Activated T-cell treated with anti-CD3 and anti-CD28 coated beads, Interleukin-2, amount 50 U/mL, for 4 hours (primary cell): ENCODE results near the gene UROC1. TPM values are rescaled to one million over a fixed set of nuclear protein-coding genes. Genes with fewer than 3 reads are reported as not detected.

Source experiments
- ATAC-seq, 2 donors: fragments of 200-7000 bp; cut with Tn5 transposase; one replicate each; pipeline ENCODE4 v1.10.0; 2021
- DNase-seq: peaks from one replicate; pipeline ENCODE4 v3.0.0-alpha.2; 2020
- H3K27me3 Mint-ChIP-seq: one replicate; pipeline ENCODE4 v1.8.0; 2021; ENCODE audit warnings: low read depth, mixed read lengths
- H3K36me3 Mint-ChIP-seq: one replicate; pipeline ENCODE4 v1.8.0; 2022; ENCODE audit warnings: mixed read lengths; ENCODE audit not compliant: insufficient read depth
- H3K4me1 Mint-ChIP-seq: one replicate; pipeline ENCODE4 v1.8.0; 2021; ENCODE audit warnings: low read depth, mixed read lengths
- H3K4me3 Mint-ChIP-seq: one replicate; pipeline ENCODE4 v1.8.0; 2021; ENCODE audit warnings: mild to moderate bottlenecking, moderate library complexity, mixed read lengths
- H3K9me3 Mint-ChIP-seq: one replicate; pipeline ENCODE4 v1.8.0; 2021; ENCODE audit warnings: mixed read lengths
- total RNA-seq, 3 donors: library from RNA; stranded (reverse); gene quantifications; one replicate each; pipeline ENCODE4 v1.2.1, GENCODE V29; 2021

The UROC1 gene
- total RNA-seq, 3 donors from 2014 or later, result not detected

- DNase-seq (no peak), ATAC-seq (no peak)
- H3K9me3 Mint-ChIP-seq, result no peaks in the 10 kb centered on the region
- peaks cover 33% of the 10 kb centered on the region for H3K36me3 Mint-ChIP-seq
- H3K27me3 Mint-ChIP-seq, result no peaks in the 10 kb centered on the region
- no peaks in the 10 kb centered on the region for H3K4me1 Mint-ChIP-seq
- no peak overlapping the region for H3K4me3 Mint-ChIP-seq
Observed at GRCh38 chr3:126441256-126441880, 76.2 kb downstream of the UROC1 start.

GRCh38 chr3:126440709-126440995 lies 76.9 kb downstream of the UROC1 start:
- H3K27me3 Mint-ChIP-seq, result no peaks in the 10 kb centered on the region
- ATAC-seq, result no peak

GRCh38 chr3:126439968-126440708 lies 77.4 kb downstream of the UROC1 start:
- Mint-ChIP-seq H3K36me3 (peaks cover 28% of the 10 kb centered on the region), H3K4me3 (no peak overlapping the region), H3K9me3 (no peaks in the 10 kb centered on the region), H3K4me1 (no peaks in the 10 kb centered on the region), H3K27me3 (no peaks in the 10 kb centered on the region)
- no peak for ATAC-seq
- DNase-seq, result no peak

More at GRCh38 chr3:126440709-126440995, 76.9 kb downstream of the UROC1 start:
- Mint-ChIP-seq H3K36me3 (peaks cover 28% of the 10 kb centered on the region), H3K4me3 (no peak overlapping the region), H3K4me1 (no peaks in the 10 kb centered on the region), H3K9me3 (no peaks in the 10 kb centered on the region)
- DNase-seq, result no peak

GRCh38 chr3:126439346-126439967 lies 78.1 kb downstream of the UROC1 start:
- Mint-ChIP-seq H3K36me3 (peaks cover 28% of the 10 kb centered on the region), H3K27me3 (no peaks in the 10 kb centered on the region), H3K4me3 (no peak overlapping the region), H3K9me3 (no peaks in the 10 kb centered on the region), H3K4me1 (no peaks in the 10 kb centered on the region)
- ATAC-seq (no peak), DNase-seq (no peak)

- Mint-ChIP-seq H3K4me1 (no peaks in the 10 kb centered on the region), H3K27me3 (no peaks in the 10 kb centered on the region), H3K4me3 (no peak overlapping the region), H3K9me3 (no peaks in the 10 kb centered on the region), H3K36me3 (peaks cover 28% of the 10 kb centered on the region)
- no peak for DNase-seq
- no peak for ATAC-seq
Observed at GRCh38 chr3:126438746-126439145, 78.8 kb downstream of the UROC1 start.

GRCh38 chr3:126438186-126438585 lies 79.4 kb downstream of the UROC1 start:
- DNase-seq (no peak), ATAC-seq (no peak)
- Mint-ChIP-seq H3K9me3 (no peaks in the 10 kb centered on the region), H3K27me3 (no peaks in the 10 kb centered on the region), H3K4me3 (no peak overlapping the region), H3K36me3 (peaks cover 27% of the 10 kb centered on the region), H3K4me1 (no peaks in the 10 kb centered on the region)

GRCh38 chr3:126436826-126437717 lies 80.5 kb downstream of the UROC1 start:
- Mint-ChIP-seq H3K4me3 (no peak overlapping the region), H3K9me3 (no peaks in the 10 kb centered on the region), H3K4me1 (no peaks in the 10 kb centered on the region), H3K27me3 (no peaks in the 10 kb centered on the region), H3K36me3 (peaks cover 26% of the 10 kb centered on the region)
- no peak for ATAC-seq
- no peak for DNase-seq

- Mint-ChIP-seq H3K36me3 (peaks cover 22% of the 10 kb centered on the region), H3K9me3 (no peaks in the 10 kb centered on the region), H3K4me3 (no peak overlapping the region), H3K4me1 (no peaks in the 10 kb centered on the region), H3K27me3 (no peaks in the 10 kb centered on the region)
- ATAC-seq (no peak), DNase-seq (no peak)
Observed at GRCh38 chr3:126435456-126436315, 81.9 kb downstream of the UROC1 start.

- ATAC-seq, result no peak
- H3K4me3 Mint-ChIP-seq, result no peak overlapping the region
Observed at GRCh38 chr3:126434931-126435411, 82.6 kb downstream of the UROC1 start.

GRCh38 chr3:126434264-126434590 lies 83.3 kb downstream of the UROC1 start:
- Mint-ChIP-seq H3K27me3 (no peaks in the 10 kb centered on the region), H3K9me3 (no peaks in the 10 kb centered on the region), H3K4me3 (no peak overlapping the region), H3K36me3 (peaks cover 20% of the 10 kb centered on the region), H3K4me1 (no peaks in the 10 kb centered on the region)
- DNase-seq, result no peak
- ATAC-seq, result no peak

More at GRCh38 chr3:126434931-126435411, 82.6 kb downstream of the UROC1 start:
- Mint-ChIP-seq H3K4me1 (no peaks in the 10 kb centered on the region), H3K27me3 (no peaks in the 10 kb centered on the region), H3K36me3 (peaks cover 22% of the 10 kb centered on the region), H3K9me3 (no peaks in the 10 kb centered on the region)
- DNase-seq, result no peak

- peaks cover 17% of the 10 kb centered on the region for H3K36me3 Mint-ChIP-seq
- H3K9me3 Mint-ChIP-seq, result no peaks in the 10 kb centered on the region
- H3K4me1 Mint-ChIP-seq, result no peaks in the 10 kb centered on the region
- H3K27me3 Mint-ChIP-seq, result no peaks in the 10 kb centered on the region
- no peak for DNase-seq
- H3K4me3 Mint-ChIP-seq, result no peak overlapping the region
- no peak for ATAC-seq
Observed at GRCh38 chr3:126433496-126434263, 83.9 kb downstream of the UROC1 start.

- H3K27me3 Mint-ChIP-seq, result no peaks in the 10 kb centered on the region
- H3K4me3 Mint-ChIP-seq, result no peak overlapping the region
- no peaks in the 10 kb centered on the region for H3K9me3 Mint-ChIP-seq
- H3K4me1 Mint-ChIP-seq, result no peaks in the 10 kb centered on the region
- H3K36me3 Mint-ChIP-seq, result peaks cover 12% of the 10 kb centered on the region
- ATAC-seq (no peak), DNase-seq (no peak)
Observed at GRCh38 chr3:126433105-126433430, 84.5 kb downstream of the UROC1 start.
